Stimulated activated CD8-positive, alpha-beta memory T cell treated with anti-CD3 and anti-CD28 coated beads, Interleukin-12 subunit alpha, Interleukin-12 subunit beta, amount 100 ng/mL, for 1 hour (primary cell): Measurements from ENCODE around the gene SHC4.
"Not testable (repeated sequence)": the region's sequence is repeated elsewhere in the genome, so short reads cannot be mapped to it uniquely, and the experiment has no call there.

Experiments used
- DNase-seq: peaks from one replicate; pipeline ENCODE4 v3.0.0-alpha.2; 2020; ENCODE audit warnings: low read depth

SHC4 gene

DNA sequence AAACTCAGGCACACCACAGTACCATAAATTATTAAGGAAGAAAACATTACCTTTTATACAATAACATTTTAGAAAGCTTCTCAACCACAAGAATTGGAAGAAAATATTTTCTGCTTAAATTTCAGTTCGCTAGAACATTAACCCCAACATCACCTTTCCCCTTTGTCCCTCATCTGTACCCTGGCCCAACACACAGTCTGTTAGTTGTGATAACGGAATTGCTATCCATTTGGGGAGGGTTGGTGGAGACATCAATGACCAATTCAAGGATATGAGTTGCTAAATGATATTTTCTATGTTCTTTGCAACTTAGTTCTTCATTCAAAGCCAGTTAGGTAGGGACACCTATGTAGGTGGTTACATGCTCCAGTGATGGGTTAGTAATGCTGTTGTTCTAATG, 80.0 kb downstream of the SHC4 start:
- DNase-seq: no peak

- DNase-seq: no peak
Measured at GRCh38 chr15:48880070-48880634, 83.6 kb downstream of the SHC4 start.

DNA sequence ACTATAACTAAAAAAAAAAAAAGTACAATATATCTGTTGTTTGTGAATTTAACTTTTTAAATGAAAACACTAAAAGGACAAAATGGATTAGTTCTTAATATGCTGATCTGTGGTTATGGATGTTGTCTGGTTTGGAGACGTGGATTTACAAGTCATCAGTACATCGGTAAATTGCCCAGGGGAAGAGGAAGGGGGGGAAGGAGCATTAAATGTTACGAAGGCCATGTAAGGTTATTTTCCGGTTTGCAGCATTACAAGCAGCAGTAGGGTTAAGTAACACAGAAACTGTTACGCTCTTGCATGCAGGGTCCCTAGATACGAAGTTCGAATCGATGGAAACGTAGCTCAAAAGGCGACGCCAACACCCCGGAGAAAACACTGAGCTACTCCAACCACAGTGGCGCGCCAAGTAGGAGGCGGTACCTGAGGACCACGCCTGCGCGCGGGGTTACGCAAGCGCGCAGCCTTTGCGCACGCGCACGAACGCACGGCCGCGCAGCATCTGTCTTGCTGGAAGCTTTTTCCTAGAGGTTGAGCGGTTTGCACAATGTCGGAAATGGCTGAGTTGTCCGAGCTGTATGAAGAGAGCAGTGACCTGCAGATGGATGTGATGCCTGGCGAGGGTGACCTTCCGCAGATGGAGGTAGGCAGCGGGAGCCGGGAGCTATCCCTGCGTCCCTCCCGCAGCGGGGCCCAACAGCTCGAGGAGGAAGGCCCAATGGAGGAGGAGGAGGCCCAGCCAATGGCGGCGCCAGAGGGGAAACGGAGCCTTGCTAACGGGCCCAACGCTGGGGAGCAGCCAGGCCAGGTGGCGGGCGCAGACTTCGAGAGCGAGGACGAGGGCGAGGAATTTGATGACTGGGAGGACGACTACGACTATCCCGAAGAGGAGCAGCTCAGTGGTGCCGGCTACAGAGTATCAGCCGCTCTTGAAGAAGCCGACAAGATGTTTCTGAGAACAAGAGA, 85.8 kb downstream of the SHC4 start, which contains the start of gene EID1:
TSS of gene EID1 (plus strand) at position 505 of the 966 bp plus-strand sequence. CDS start at position 548, 43 bp downstream.
- DNase-seq: peak; percentile 87

DNA sequence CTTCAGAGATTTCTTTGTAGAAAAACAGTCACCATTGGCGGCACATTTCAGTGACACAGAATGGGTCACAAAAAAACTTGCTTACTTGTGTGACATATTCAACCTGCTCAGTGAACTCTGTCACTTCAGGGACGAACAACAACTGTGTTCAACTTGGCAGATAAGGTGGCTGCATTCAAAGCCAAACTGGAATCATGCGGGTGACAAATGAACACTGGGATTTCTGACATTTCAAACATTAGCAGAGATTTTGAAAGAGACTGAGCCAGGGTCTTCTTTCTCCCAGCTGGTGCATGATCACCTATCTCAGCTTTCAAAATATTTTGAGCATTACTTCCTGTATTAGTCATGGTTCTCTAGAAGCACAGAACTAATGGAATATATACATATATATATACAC, 87.7 kb downstream of the SHC4 start:
- no peak for DNase-seq

DNA sequence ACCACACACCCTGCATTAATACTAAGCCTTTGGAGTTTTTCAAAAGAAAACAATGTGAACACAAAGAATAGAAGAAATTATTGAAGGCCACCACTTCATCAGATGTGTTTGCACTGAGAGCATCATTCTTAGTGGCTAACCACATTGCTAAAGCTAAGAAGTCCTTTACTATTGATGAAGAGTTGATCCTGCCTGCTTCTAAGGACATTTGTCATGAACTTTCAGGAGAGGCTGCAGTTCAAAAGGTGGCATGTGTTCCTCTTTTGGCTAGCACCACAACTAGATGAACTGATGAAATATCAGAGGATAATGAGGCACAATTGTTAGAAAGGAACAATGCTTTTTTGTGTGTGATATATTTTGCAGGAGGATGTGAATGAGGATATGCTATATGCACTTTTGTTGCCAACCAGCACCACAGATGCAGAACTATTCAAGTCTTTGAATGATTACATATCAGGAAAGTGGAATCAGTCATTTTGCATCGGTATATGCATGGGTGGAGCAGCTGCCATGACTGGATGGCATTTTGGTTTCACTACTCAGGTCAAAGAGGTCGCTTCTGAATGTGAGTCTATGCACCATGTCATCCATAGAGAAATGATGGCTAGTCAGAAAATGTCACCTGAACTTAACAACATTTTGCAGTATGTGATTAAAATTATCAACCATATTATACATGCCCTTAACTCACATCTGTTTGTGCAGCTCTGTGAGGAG, 88.3 kb downstream of the SHC4 start:
- no peak for DNase-seq

GRCh38 chr15:48872632-48873031, 91.1 kb downstream of the SHC4 start:
- no peak for DNase-seq

- DNase-seq: no peak
Measured at GRCh38 chr15:48871542-48871941, 92.2 kb downstream of the SHC4 start.

- DNase-seq: no peak
Measured at GRCh38 chr15:48869966-48870365, 93.8 kb downstream of the SHC4 start.

DNA sequence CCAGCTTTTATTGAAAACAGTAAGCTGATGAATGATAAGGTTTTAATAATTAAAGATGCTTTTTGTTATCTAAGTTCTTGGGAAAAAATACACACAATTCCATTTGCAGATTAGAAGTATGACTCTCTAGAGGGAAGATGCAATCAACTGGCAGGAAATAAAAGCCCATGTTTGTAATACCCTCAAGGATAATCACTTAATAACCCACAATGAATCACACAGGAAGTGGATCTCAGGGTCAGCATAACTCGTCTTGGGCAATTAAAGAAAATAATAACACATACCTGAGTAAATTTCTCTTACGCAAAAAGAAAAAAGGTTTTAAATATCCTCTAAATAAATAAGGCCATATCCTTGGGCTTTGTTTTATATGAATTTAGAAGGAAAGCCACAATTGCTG, 95.2 kb downstream of the SHC4 start:
- no peak for DNase-seq

GRCh38 chr15:48868023-48868422, 95.7 kb downstream of the SHC4 start:
- no peak for DNase-seq

GRCh38 chr15:48866141-48866563, 97.6 kb downstream of the SHC4 start:
- DNase-seq: no peak

GRCh38 chr15:48865370-48866079, 98.2 kb downstream of the SHC4 start:
- no peak for DNase-seq

- DNase-seq: no peak
Measured at GRCh38 chr15:48862705-48863104, 101.0 kb downstream of the SHC4 start.

GRCh38 chr15:48861813-48862431, 101.8 kb downstream of the SHC4 start:
- peak; percentile 25 for DNase-seq

- no peak for DNase-seq
Measured at GRCh38 chr15:48859426-48859825, 104.3 kb downstream of the SHC4 start.

GRCh38 chr15:48858401-48858800, 105.3 kb downstream of the SHC4 start:
- no peak for DNase-seq

DNA sequence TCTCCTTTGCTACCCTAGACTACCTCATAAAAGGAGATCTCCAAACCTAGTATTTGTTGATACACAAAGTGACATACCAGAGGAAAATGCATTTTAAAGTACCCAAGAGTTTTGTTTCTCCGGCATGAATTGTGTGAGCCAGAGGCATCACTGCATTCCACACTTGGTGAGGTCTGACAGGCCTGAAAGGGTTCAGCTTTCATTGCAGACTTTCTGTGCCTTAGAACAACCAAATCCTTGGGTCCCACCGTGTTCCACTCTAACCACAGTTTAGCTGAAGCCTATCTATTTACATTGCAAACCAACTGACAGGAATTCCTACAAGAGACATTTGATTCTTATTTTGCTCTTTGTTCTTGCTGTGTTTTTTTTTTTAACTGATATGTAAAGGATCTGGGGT, 106.8 kb downstream of the SHC4 start:
- no peak for DNase-seq

DNA sequence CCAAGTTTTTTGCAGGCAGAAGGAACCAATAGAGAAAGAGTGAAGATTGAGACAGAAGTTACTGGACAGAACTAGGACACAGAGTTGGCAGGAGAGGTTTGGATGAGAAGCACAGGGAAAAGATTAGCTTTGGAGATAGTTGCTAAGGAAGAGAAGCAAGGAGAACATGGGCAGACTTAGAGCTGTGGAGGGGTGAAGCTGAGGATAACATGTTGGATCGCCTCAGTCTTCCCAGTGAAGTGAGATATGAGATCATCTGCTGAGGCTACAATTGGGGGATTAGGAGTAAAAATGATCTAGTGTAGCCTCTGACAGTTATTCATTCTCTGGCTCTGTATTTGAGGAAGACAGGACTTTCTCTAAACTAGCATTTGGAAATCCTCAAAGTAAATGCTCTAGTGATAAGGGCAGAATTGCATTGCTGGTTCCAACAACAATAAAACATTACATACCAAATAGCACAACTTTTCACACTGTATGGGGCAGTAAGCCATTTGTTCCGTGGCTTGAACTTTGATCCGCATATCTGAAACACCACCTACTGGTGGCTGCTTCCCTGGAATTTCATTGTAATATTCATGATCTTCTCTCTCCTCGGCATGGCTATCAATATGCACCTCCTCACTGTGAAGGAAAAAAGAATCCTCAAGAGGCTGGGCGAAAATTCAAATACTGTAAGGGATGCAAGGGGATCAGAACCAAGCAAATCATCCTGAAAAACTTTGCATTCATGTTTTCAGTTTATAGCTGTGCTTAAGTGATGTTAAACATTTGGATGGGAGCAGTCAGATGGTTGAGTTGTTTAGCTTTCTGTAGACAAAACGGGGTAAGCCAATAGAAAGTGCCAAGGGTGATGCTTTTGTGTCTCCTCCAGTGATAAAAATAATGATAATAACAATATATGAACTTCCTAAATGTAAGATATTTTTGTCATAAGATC, 107.9 kb downstream of the SHC4 start:
- no peak for DNase-seq

GRCh38 chr15:48854434-48854833, 109.3 kb downstream of the SHC4 start:
- not testable (repeated sequence) for DNase-seq

DNA sequence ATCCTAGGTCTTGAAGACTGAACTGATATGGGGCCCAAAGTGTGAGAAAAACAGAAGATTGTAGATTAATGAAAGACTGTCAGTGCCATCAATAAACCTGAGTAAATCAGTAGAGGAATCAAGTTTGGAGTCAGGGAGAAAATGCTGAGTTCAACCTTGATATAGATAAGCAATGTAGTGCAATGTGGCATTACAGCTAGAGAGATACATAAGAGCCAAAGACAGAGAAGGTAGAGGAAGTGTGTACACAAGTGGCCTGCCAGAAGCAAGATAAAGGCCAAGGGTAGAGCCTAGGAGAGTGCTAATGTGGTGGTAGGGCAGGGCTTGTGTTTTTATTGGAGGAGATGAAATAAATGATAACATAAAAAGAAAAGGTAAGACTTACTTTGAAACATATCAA, 111.8 kb downstream of the SHC4 start:
- no peak for DNase-seq
